Pancreas (tissue), 10 donors: ENCODE results near the gene RXFP4. TPM values are rescaled to one million over a fixed set of nuclear protein-coding genes. Genes with fewer than 3 reads are reported as not detected.

Experiments
- ATAC-seq, 4 donors: fragments of 200-7000 bp; cut with Tn5 transposase; one replicate each; pipeline versions ENCODE4 v1.8.0 to v1.9.1; 2020; ENCODE audit warnings: mild to moderate bottlenecking in 4 of 4, moderate library complexity in 4 of 4
- DNase-seq, 6 donors: peaks; one replicate each; pipeline ENCODE4 v3.0.0-alpha.2; 2020
- FAIRE-seq: peaks from 2 replicates; lab custom pipeline; 2012; peaks lifted over from hg19 to GRCh38; lab: Jason Lieb, UNC
- H3K27ac ChIP-seq, 4 donors: fragments of 200-600 bp; sonication (generic); 1 replicate in 3 of 4; 2 replicates in 1 of 4; pipeline versions ENCODE4 v1.5.0 to v1.8.0; 2020
- H3K27me3 ChIP-seq, 4 donors: fragments of 200-600 bp; one replicate each; pipeline ENCODE4 v1.8.0; 2021
- H3K36me3 ChIP-seq, 3 donors: fragments of 200-600 bp; sonication (generic) in 1 of 3; one replicate each; pipeline versions ENCODE4 v1.5.0 to v1.8.0; 2020 to 2021
- H3K4me1 ChIP-seq, 3 donors: fragments of 200-600 bp; one replicate each; pipeline ENCODE4 v1.8.0; 2021
- H3K4me3 ChIP-seq, 4 donors: fragments of 200-600 bp; sonication (generic) in 2 of 4; one replicate each; pipeline versions ENCODE4 v1.5.0 to v1.8.0; 2020 to 2021
- H3K9me3 ChIP-seq, 4 donors: fragments of 200-600 bp; one replicate each; pipeline ENCODE4 v1.8.0; 2021
- CTCF ChIP-seq, 4 donors: fragments of 200-600 bp; sonication (generic) in 3 of 4; IDR thresholded peaks; one replicate each; pipeline versions ENCODE4 v1.5.0 to v1.8.0; 2021; ENCODE audit warnings: antibody characterized with exemption in 4 of 4
- WGBS, 2 donors: extraction: QIAGEN DNeasy Blood & Tissue Kit; methylation state at CpG; one replicate each; pipeline ENCODE4 v1.1.7; 2013; 5-methylcytosine and 5-hydroxymethylcytosine counted together
- intact Hi-C, 3 donors: fragments of 100-400 bp; cut with DNase I; formaldehyde crosslinking; loops; one replicate each; pipeline versions ENCODE4 v1.11.1 to v1.14.2; 2022
- polyA plus RNA-seq, 2 donors: library from polyadenylated mRNA; stranded (reverse); fragments of 200-250 nt; gene quantifications; one replicate each; pipeline ENCODE4 v1.2.3, GENCODE V29; 2013
- total RNA-seq, 6 donors: library from RNA; stranded (reverse); fragmentation: NEBNext Ultra II Directional in 4 of 6; extraction: Animal tissue kit (Norgen Biotek cat#: 25700) in 4 of 6; gene quantifications; one replicate each; pipeline versions ENCODE4 v1.2.1 to v1.2.4, GENCODE V29; 2021 to 2023
- donor health status: healthy with polysubstance abuse.
- donor health status: DM: no; HTN: no; CAD: no; lungs with moderate emphysema.
- donor health status: DM: no; HTN: no; CAD: no.
- donor health status: control.
- donor health status: control.
- donor health status: Bipolar disorder and iron deficiency.
- donor health status: DM: yes; HTN: yes; CAD: no.
- donor health status: DM: no; HTN: no; CAD: no.
- donor health status: DM: no; HTN: no; CAD: no.
- donor health status: DM: yes; HTN: yes; CAD: no.

RXFP4 gene
- total and polyA plus RNA-seq, 8 donors, result 0.12 to 0.19 TPM; not detected in 6

- no peak for FAIRE-seq
- H3K36me3 ChIP-seq, result no peaks in the 10 kb centered on the region
- TF ChIP-seq CTCF (IDR thresholded peaks at IDR 0.05), result no peak
- H3K27me3 ChIP-seq, result no peaks in the 10 kb centered on the region
- intact Hi-C loops, result loop anchor here in 1 of 3 donors (5.0 kb wide), 1 partner anchor 42 kb away; no protein-coding TSS in a partner anchor
- H3K4me1 ChIP-seq, result peaks cover 7 to 11% (median 8%) of the 10 kb centered on the region in 3 donors
- no peak overlapping the region for H3K4me3 ChIP-seq
- WGBS, 2 donors, result 39 to 50% methylated on average over 4 of the region's 4 CpGs
- H3K27ac ChIP-seq, result peak overlapping the region; percentile 39 to 73 (median 68)
- peak; percentile 82 to 87 (median 86) for ATAC-seq
- peak in 3 of 6 donors; percentile 68 to 76 (median 74) for DNase-seq
- H3K9me3 ChIP-seq, result no peaks in the 10 kb centered on the region
These were observed 901 bp upstream of the RXFP4 start for GRCh38 chr1:155940482-155940992.

- no peaks in the 10 kb centered on the region for H3K9me3 ChIP-seq
- no peak for TF ChIP-seq CTCF (IDR thresholded peaks at IDR 0.05)
- no peak overlapping the region for H3K4me3 ChIP-seq
- peaks cover 8 to 12% (median 11%) of the 10 kb centered on the region in 3 donors for H3K4me1 ChIP-seq
- DNase-seq, result no peak
- intact Hi-C loops, result loop anchor here in 1 of 3 donors (5.0 kb wide), 1 partner anchor 40 kb away; no protein-coding TSS in a partner anchor
- ATAC-seq, result no peak
- H3K27me3 ChIP-seq, result no peaks in the 10 kb centered on the region
- peak overlapping the region; percentile 39 to 73 (median 68) for H3K27ac ChIP-seq
- no peak for FAIRE-seq
- 86 to 88% methylated on average over 25 to 29 of the region's 29 CpGs for WGBS, 2 donors
- H3K36me3 ChIP-seq, result no peaks in the 10 kb centered on the region
These were observed 550 bp downstream of the RXFP4 start for GRCh38 chr1:155941845-155942531.

- Histone ChIP-seq H3K9me3 (no peaks in the 10 kb centered on the region), H3K4me1 (peaks cover 8 to 12% (median 11%) of the 10 kb centered on the region in 3 donors), H3K27ac (peak overlapping the region in 2 of 4 donors; percentile 33 to 64), H3K36me3 (peaks cover 0 to 6% (median 2%) of the 10 kb centered on the region in 3 donors), H3K27me3 (no peaks in the 10 kb centered on the region), H3K4me3 (no peak overlapping the region)
- intact Hi-C loops, result loop anchor here in 1 of 3 donors (5.0 kb wide), 1 partner anchor 40 kb away; no protein-coding TSS in a partner anchor
- WGBS, 2 donors, result 88 to 90% methylated on average over 11 of the region's 11 CpGs
- FAIRE-seq (no peak), DNase-seq (no peak), ATAC-seq (no peak)
- TF ChIP-seq CTCF (IDR thresholded peaks at IDR 0.05), result no peak
These were observed 1.2 kb downstream of the RXFP4 start for GRCh38 chr1:155942578-155943141.

GRCh38 chr1:155944444-155944799, 3.0 kb downstream of the RXFP4 start:
- 68% methylated on average over 6 of the region's 6 CpGs for WGBS, 2 donors
- Histone ChIP-seq H3K9me3 (no peaks in the 10 kb centered on the region), H3K36me3 (peaks cover 0 to 23% (median 7%) of the 10 kb centered on the region in 3 donors), H3K27me3 (no peaks in the 10 kb centered on the region), H3K4me3 (no peak overlapping the region), H3K4me1 (peaks cover 8 to 12% (median 11%) of the 10 kb centered on the region in 3 donors), H3K27ac (no peak overlapping the region)
- DNase-seq (no peak), ATAC-seq (no peak), FAIRE-seq (no peak)
- TF ChIP-seq CTCF (IDR thresholded peaks at IDR 0.05), result no peak
- intact Hi-C loops, result loop anchor here in 1 of 3 donors (5.0 kb wide), 1 partner anchor 38 kb away; no protein-coding TSS in a partner anchor
